HG02852 (cell line): ENCODE data around the gene ZSCAN20.

ENCODE experiments used
- ATAC-seq: cut with Tn5 transposase; IDR thresholded peaks from one replicate; pipeline ENCODE4 v1.9.1; 2021; ENCODE audit warnings: mild to moderate bottlenecking, moderate library complexity; ENCODE audit not compliant: unreplicated experiment

The ZSCAN20 gene

GRCh38 chr1:33472269-33472980 lies at the start of gene ZSCAN20:
ZSCAN20 (plus strand) TSS chr1:33472645; CDS start chr1:33479289, 6,644 bp downstream.
- peak; percentile 93 for ATAC-seq

DNA sequence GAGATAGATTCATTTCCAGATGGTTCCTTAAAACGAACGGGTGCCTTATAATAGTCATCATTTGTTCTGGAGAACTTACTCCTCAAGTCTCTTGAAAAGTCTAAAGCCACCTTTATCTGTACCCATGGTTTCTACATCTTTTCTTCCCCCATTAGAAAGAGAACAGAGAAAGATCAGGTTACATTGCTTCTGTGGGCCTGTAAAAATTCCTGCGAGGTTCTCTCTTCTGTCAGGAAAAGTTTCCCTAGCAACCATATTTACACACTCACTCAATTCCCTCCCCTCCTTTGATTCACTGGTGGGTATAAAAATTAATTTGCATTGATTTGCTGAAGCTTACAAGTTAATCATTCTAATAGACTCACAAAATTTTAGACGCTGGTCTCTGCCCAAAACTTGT lies 48.2 kb upstream of the ZSCAN20 start:
- no peak for ATAC-seq

GRCh38 chr1:33424610-33425009 lies 47.8 kb upstream of the ZSCAN20 start:
- no peak for ATAC-seq

- no peak for ATAC-seq
Measured at GRCh38 chr1:33425900-33426299, 46.5 kb upstream of the ZSCAN20 start.

DNA sequence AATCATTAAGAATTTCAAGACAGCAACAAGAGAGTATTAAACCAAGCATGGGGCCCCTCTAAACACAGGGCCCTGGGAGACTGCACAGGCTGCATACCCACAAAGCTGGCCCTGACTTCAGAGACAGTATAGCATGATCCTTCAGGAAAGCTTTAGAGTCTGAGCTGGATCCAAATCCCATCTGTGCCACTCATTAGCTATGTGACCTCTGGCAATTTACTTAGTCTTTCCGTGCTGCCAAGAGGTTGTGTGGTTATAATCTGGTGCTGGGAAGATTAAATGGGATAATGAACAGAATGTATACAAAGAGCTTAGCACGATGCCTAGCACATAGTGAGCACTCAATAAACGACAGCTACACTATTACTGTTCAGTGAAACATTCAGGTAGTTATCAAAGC lies 45.5 kb upstream of the ZSCAN20 start:
- no peak for ATAC-seq

GRCh38 chr1:33428661-33429060 lies 43.8 kb upstream of the ZSCAN20 start:
- no peak for ATAC-seq

DNA sequence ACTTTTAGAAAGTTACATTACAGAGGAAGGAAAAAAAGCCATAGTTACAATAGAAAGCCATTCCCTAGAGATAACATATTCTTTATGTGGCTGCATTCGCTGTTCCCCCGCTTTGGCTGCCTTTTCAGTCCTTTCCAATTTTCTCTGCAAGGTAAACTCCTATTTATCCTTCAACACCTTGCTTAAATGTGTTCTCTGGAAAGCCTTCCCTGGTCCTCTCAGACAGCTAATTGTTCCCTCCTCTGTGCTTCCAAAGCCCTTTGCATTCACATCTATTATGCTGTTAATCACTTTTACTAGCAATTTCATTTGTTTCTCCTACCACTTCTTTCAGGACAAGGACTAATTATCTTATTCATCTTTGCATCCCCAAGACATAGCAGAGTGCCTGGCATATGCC lies 43.1 kb upstream of the ZSCAN20 start:
- no peak for ATAC-seq

GRCh38 chr1:33429856-33430691 lies 42.4 kb upstream of the ZSCAN20 start:
- ATAC-seq = no peak

DNA sequence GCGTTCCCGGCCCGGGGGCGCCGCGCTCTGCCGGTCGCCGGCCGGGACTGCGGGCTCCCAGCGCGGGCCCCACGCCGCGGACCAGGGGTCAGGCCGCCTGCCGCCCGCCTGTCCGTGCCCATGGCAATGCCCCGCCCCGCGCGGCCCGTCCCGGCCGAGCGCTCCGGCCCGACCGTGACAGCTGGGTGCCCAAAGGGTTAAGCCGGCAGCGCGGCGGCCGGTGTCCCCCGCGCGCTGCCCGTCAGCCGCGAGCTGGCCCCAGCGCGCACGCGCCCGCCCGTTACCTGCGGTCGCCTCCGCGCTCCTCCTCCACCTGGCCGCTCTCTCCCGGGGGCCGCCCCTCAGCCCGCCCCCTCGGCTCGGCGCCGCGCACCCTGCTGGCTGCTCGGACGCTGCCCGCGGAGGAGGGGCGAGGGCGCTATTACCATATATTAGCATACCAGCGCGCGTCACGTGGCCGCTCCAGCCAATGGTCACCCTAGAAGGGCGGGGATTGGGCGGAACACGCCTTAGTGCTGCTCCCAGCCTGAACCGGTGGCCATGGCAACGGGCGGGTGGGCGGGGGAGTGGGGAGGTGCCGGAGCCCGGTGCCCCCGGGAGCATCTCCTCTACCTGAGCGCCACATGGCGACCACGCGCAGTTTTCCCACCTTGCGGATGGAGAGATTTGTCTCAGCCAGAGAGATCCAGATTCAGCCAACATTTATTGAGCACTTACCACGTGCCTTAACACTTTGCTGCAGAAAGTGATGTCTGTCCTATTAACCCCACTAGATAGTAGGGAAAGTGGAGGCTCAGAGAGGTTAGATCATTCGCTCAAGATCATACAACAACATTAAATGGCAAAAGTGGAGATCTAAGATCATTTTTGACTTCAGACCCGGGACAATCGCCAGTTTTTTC lies 41.5 kb upstream of the ZSCAN20 start, which contains the start of gene PHC2:
PHC2 (minus strand) TSS at position 404 of the 902 bp plus-strand sequence. CDS start 55,556 bp downstream, outside the sequence.
- ATAC-seq = peak; percentile 97

DNA sequence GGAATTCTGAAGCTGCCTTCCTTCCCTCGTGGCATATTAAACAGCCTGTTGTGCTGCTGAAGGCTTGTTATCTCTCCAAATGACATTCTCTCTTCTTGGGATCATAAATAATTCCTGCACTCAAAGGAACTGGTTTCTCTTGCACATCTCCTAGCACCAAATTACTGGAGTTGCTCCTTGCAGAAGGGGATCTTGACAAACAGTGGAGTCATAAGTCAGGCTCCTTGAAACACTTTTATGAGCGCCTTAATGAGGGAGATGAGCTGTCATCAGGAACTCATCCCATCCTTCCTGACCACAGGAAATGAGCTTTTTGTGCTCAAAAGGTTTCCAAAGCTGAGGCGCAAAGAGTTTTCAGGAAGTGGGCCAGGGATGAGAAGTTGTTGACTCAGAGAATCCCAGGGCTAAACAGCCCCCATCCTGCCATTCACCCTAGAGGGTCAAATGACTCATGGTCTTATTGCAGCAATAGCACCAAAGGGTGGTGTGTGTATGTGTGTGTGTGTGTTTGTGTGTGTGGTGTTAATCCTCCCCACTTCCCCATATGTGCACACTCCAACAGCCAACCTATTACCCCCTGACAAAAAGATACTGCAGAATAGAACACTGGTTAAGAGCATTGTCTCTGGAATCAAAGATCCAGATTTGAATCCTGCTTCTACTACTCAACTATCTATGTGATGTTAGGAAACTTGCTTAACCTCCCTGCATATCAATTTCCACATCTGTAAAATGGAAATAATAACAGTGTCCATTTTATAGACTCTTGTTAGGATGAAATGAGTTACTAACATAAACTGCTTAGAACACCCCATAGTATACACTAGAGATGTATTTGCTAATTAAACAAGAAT lies 38.7 kb upstream of the ZSCAN20 start:
- ATAC-seq = no peak

GRCh38 chr1:33434363-33434750 lies 38.1 kb upstream of the ZSCAN20 start:
- no peak for ATAC-seq

- ATAC-seq = no peak
Measured at GRCh38 chr1:33435096-33435820, 37.2 kb upstream of the ZSCAN20 start.

GRCh38 chr1:33436557-33437285 lies 35.7 kb upstream of the ZSCAN20 start:
- ATAC-seq = no peak

DNA sequence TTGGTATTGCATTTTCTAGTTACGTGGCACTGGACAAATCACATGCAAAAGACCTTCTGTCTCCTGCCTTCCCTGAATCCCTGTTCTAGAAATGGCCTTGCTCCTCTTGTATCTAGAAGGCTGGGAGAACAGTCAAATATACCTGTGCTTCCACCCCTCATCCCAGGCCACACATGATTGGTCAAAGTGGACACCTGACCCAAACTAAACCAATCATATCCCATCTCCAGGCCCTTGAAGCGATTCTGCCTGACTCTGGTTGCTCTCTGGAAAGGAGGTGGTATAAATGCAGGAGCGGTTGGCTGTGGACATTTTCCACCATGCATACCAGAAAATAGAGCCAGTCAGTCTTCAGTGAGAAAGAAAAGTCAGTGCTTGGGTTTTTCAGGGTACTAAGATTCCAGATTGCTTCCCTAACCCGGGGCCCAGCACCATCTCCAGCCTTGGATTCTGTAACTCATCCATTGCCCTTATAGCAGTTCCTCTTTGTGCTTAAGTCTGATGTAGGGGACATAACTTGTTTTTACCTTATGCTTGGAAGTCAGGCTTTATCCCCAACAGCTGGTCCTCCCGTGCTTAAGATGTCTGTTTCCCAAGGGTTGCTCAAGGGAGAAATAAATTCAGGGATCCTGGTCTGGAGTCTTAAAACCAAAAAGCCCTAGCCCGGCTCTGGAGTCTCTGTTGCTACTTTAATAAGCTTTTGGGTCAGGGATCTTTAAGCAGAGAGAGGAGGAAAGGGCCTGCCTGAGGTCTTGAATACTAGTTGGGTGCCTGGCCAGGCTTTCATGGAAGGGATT lies 33.9 kb upstream of the ZSCAN20 start:
- no peak for ATAC-seq

- no peak for ATAC-seq
Measured at GRCh38 chr1:33439662-33440061, 32.8 kb upstream of the ZSCAN20 start.

- no peak for ATAC-seq
Measured at GRCh38 chr1:33441088-33441745, 31.2 kb upstream of the ZSCAN20 start.

- ATAC-seq = no peak
Measured at GRCh38 chr1:33442141-33442540, 30.3 kb upstream of the ZSCAN20 start.
